AG09319 (cell line): ENCODE measurements around the gene CDH4.

Source experiments
- DNase-seq: peaks from one replicate; pipeline ENCODE4 v3.0.0-alpha.2; 2010; ENCODE audit warnings: low read depth; ENCODE audit errors: extremely low read depth
- TF ChIP-seq, protein P1 (sequence below): IDR thresholded peaks from 2 replicates; pipeline ENCODE4 v1.5.1; 2011; ENCODE audit warnings: low read depth, mild to moderate bottlenecking, inconsistent platforms, low read length, moderate library complexity

The CDH4 gene

DNA sequence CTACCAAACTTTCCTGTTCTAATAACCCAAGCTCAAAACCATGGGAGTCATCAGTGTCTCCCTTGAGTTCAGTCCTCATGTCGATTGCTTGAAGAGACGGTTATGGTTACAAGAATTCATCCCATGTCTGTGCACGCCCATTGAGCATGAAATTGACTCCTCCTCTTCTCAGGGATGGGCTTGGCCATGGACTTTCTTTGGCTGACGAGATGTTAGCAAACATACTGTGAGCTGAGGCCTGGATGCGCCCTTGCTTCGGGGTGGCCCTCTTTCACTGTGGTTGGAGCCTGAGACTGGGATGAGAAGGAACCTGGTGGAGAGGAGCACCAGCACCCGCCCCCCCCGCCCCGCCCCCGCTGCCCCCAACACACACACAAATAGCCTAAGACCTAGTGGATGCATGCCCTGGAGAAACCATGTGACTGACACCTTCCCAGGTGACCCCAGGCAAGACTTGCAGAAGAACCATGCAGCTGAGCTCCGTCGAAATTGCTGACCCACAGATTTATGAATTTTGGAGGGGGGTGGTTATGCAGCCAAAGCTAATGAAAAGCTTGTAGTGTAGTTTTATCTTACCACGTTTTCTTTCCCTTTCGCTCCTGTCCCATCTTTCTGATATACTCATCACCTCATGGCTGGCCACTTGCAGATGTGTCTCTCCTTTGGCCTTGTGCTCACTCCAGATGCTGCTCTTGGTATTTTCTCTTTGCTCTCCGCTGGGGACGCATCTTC, 231.4 kb downstream of the CDH4 start:
- no peak for DNase-seq
- TF ChIP-seq, protein P1, sequence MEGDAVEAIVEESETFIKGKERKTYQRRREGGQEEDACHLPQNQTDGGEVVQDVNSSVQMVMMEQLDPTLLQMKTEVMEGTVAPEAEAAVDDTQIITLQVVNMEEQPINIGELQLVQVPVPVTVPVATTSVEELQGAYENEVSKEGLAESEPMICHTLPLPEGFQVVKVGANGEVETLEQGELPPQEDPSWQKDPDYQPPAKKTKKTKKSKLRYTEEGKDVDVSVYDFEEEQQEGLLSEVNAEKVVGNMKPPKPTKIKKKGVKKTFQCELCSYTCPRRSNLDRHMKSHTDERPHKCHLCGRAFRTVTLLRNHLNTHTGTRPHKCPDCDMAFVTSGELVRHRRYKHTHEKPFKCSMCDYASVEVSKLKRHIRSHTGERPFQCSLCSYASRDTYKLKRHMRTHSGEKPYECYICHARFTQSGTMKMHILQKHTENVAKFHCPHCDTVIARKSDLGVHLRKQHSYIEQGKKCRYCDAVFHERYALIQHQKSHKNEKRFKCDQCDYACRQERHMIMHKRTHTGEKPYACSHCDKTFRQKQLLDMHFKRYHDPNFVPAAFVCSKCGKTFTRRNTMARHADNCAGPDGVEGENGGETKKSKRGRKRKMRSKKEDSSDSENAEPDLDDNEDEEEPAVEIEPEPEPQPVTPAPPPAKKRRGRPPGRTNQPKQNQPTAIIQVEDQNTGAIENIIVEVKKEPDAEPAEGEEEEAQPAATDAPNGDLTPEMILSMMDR = no peak

DNA sequence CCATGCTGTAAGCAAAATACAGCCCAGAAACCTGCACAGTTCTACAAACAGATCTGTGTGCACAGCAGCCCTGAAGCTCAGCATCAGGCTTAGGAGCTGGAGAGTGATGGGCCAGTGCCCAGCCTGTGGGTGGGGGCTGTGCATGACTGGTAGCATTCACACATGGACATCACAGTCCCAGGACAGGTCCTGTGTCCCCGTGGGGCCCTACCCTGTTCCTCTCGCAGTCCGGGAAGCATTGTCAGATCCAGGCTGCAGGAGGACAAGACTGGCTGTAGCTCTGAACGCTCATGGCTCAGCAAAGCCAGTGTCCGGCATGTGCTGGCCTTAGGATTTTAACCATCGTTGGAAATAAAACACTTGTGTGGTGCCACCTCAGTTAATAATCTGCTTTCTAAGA, 234.1 kb downstream of the CDH4 start:
- DNase-seq = no peak
- TF ChIP-seq, protein P1 = no peak

DNA sequence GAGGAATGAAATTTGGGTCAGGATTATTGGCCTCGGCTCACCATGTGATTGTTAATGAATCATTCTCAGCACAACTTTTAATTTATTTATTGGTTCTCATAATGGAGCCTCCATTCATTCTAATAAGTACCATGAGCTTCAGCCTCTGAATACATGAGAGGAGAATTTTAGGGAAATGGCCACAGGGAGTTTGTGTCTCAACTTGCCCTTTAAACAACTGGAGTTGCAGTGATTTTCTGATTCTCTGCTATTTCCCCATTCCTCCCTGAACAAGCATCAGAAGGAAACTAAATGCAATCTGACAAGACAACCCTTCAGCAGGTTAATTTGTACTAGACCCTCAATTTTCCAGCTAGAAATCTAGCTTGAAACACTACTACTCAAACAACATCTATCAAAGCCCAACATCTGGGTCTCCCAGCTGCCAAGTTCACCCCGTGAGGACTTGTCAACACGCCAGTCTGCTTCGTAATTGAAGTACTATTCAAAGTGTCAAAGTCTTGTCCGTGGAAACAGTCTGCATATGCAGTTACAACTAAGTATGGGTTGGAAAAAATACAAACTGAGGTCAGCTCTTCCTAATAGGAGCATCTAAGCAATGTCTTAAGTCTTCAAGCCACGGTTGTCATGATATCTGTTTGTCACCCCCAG, 235.4 kb downstream of the CDH4 start:
- no peak for DNase-seq
- TF ChIP-seq, protein P1 = no peak

DNA sequence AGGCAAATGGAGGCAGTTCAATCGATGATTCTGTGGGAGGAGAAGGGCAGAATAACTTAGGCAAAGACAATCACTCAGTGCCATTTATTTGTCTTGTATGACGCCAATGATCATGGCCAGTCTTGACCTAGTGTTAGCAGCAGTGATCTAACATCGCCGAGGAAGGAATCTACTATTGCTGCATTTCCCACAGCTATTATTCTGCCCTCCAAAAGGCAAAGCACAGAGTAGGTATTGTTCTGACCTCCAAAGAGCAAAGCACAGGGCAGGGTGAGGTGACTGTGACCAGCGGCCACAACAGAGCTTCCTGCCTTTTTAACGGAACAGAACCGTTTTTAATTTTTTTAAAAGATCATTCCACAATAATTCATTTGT, 235.9 kb downstream of the CDH4 start:
- no peak for DNase-seq
- TF ChIP-seq, protein P1 = no peak

DNA sequence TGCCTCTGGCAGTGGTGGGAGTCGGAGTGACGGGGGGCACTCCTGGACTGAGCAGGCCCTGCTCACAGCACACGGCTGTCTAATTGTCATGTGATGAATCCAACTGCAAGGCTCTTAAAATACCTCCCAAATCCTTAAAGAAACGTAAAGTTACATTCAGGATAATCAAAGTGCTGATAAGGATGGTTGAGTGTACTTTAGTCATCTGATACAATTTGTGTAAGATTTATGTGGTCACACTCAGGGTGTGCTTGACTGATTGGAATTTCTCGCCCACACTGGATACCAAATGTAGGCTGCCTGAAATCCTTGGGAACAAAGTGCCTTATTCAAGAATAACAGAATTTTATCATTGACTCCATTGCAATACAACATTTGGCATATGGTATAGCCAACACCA, 238.7 kb downstream of the CDH4 start:
- TF ChIP-seq, protein P1 = no peak
- no peak for DNase-seq

DNA sequence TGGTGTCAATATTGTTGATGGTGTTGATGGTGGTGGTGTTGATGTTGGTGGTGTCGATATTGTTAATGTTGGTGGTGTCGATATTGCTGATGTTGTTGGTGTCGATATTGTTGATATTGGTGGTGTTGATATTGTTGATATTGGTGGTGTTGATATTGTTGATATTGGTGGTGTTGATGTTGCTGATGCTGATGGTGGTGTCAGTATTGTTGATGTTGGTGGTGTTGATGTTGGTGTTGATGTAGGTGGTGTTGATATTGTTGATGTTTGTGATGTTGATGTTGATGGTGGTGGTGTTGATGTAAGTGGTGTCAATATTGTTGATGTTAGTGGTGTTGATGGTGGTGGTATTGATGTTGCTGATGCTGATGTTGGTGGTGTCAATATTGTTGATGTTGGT, 240.0 kb downstream of the CDH4 start:
- DNase-seq = no peak
- TF ChIP-seq, protein P1 = no peak

DNA sequence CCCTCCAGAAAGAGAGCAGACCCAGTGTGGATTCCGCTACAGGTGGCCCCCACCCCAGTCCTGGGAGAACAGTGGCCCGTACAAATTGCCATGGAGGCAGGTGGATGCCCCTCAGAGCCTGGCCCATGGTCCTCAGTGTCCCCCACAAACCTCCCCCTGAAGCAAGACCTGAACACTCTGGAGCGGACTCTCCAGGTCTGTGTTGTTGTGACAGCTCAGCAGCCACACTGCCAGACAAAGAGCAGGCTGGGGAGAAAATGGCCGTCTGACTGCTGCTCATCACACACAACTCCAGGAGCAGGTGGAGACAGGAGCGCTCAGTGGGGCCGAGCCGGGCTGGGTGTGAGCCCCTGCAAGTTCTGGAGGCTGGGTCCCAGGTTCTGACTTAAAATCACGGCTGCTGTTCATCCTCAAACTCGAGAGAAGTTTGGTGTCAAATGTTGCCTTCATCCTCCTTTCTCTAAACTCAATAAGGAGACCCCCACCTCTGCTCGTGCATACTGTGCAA, 241.8 kb downstream of the CDH4 start:
- DNase-seq = no peak
- TF ChIP-seq, protein P1 = no peak
